Tibial nerve (tissue), 3 donors: ENCODE data around the gene CAMSAP2.

Source experiments
- CTCF ChIP-seq, 5 experiments: fragments of 200-600 bp in 3 of 5; fragments of 450-650 bp in 2 of 5; sonication (generic) in 3 of 5; IDR thresholded peaks; one replicate each; pipeline ENCODE4 v1.5.1; 2016 to 2019; ENCODE audit warnings: antibody characterized with exemption in 5 of 5, mild to moderate bottlenecking in 3 of 5, moderate library complexity in 2 of 5
- POLR2A ChIP-seq, 2 donors: fragments of 450-650 bp; IDR thresholded peaks; one replicate each; pipeline ENCODE4 v1.6.1; 2017; ENCODE audit warnings: antibody characterized with exemption in 2 of 2, mild to moderate bottlenecking in 2 of 2, moderate library complexity in 2 of 2

- TF ChIP-seq CTCF (IDR thresholded peaks at IDR 0.05) (no peak), POLR2A (IDR thresholded peaks at IDR 0.05) (no peak)
Observed at GRCh38 chr1:200895801-200896530, 157.3 kb downstream of the CAMSAP2 start.
